GM23338 (cell line): ENCODE measurements around the gene ICA1L. TPM values are rescaled to one million over a fixed set of nuclear protein-coding genes. Genes with fewer than 3 reads are reported as not detected.

ENCODE experiments used
- ATAC-seq: fragments of 200-7000 bp; cut with Tn5 transposase; 3 replicates; pipeline ENCODE4 v1.9.1; 2020
- DNase-seq: peaks from one replicate; pipeline ENCODE4 v3.0.0-alpha.2; 2015; ENCODE audit warnings: low spot score
- H2AFZ ChIP-seq: fragments of 200-600 bp; sonication (generic); 2 replicates; pipeline ENCODE4 v1.8.0; 2016; ENCODE audit warnings: antibody characterized with exemption, mild to moderate bottlenecking, moderate library complexity
- H3F3A ChIP-seq: fragments of 200-600 bp; sonication (generic); replicated peaks from 2 replicates; pipeline ENCODE4 v1.8.0; 2017; ENCODE audit warnings: antibody characterized with exemption, mixed run types, low read depth
- H3K27ac ChIP-seq: fragments of 200-600 bp; sonication (generic); 2 replicates; pipeline ENCODE4 v1.6.1; 2016; ENCODE audit warnings: low read depth
- H3K27me3 ChIP-seq: fragments of 200-600 bp; sonication (generic); 2 replicates; pipeline ENCODE4 v1.8.0; 2016; ENCODE audit warnings: mild to moderate bottlenecking, mixed run types, moderate library complexity; ENCODE audit not compliant: insufficient read depth
- H3K36me3 ChIP-seq: fragments of 200-600 bp; sonication (generic); 2 replicates; pipeline ENCODE4 v1.8.0; 2016; ENCODE audit warnings: mild to moderate bottlenecking; ENCODE audit not compliant: insufficient read depth
- H3K4me1 ChIP-seq: fragments of 200-600 bp; sonication (generic); 2 replicates; pipeline ENCODE4 v1.8.0; 2016; ENCODE audit warnings: mild to moderate bottlenecking, moderate library complexity; ENCODE audit not compliant: insufficient read depth
- H3K4me2 ChIP-seq: fragments of 200-600 bp; sonication (generic); 2 replicates; pipeline ENCODE4 v1.7.1; 2017; ENCODE audit warnings: mixed run types
- H3K4me3 ChIP-seq: fragments of 200-600 bp; sonication (generic); 2 replicates; pipeline ENCODE4 v1.6.1; 2016; ENCODE audit warnings: mixed run types
- H3K79me2 ChIP-seq: fragments of 200-600 bp; sonication (generic); replicated peaks from 2 replicates; pipeline ENCODE4 v1.8.0; 2017; ENCODE audit warnings: mild to moderate bottlenecking; ENCODE audit not compliant: insufficient read depth
- H3K9me2 ChIP-seq: fragments of 200-600 bp; sonication (generic); 2 replicates; pipeline ENCODE4 v1.8.0; 2017; ENCODE audit not compliant: insufficient read depth
- H4K20me1 ChIP-seq: fragments of 200-600 bp; sonication (generic); replicated peaks from 2 replicates; pipeline ENCODE4 v1.8.0; 2017; ENCODE audit warnings: mild to moderate bottlenecking; ENCODE audit not compliant: insufficient read depth
- H3K27ac Mint-ChIP-seq: 2 replicates; pipeline ENCODE4 v1.8.0; 2020; ENCODE audit warnings: inconsistent platforms, mild to moderate bottlenecking, moderate library complexity, mixed read lengths
- H3K27me3 Mint-ChIP-seq: 3 replicates; pipeline ENCODE4 v1.8.0; 2022; ENCODE audit warnings: low read depth, mild to moderate bottlenecking, moderate library complexity, mixed read lengths, inconsistent platforms; ENCODE audit not compliant: insufficient read depth, poor library complexity
- H3K36me3 Mint-ChIP-seq: 3 replicates; pipeline ENCODE4 v1.8.0; 2021; ENCODE audit warnings: low read depth, mild to moderate bottlenecking, inconsistent platforms, moderate library complexity, mixed read lengths
- H3K4me1 Mint-ChIP-seq: 3 replicates; pipeline ENCODE4 v1.8.0; 2020; ENCODE audit warnings: mild to moderate bottlenecking, inconsistent platforms, mixed read lengths
- H3K4me3 Mint-ChIP-seq: 3 replicates; pipeline ENCODE4 v1.8.0; 2021; ENCODE audit warnings: moderate library complexity, mild to moderate bottlenecking, inconsistent platforms, mixed read lengths
- H3K9me3 Mint-ChIP-seq: 3 replicates; pipeline ENCODE4 v1.8.0; 2020; ENCODE audit warnings: moderate library complexity, mild to moderate bottlenecking, inconsistent platforms, mixed read lengths
- CREB1 ChIP-seq: fragments of 250-450 bp; sonication (Bioruptor Pico); IDR thresholded peaks from 2 replicates; pipeline ENCODE4 v1.5.0; 2020; ENCODE audit warnings: low read depth, mild to moderate bottlenecking, moderate library complexity
- EZH2 ChIP-seq: fragments of 200-600 bp; sonication (generic); IDR thresholded peaks from one replicate; pipeline ENCODE4 v1.8.0; 2017; ENCODE audit warnings: antibody characterized with exemption, mild to moderate bottlenecking, low read depth; ENCODE audit not compliant: unreplicated experiment
- EZH2phosphoT487 ChIP-seq: fragments of 200-600 bp; sonication (generic); IDR thresholded peaks from one replicate; pipeline ENCODE4 v1.8.1; 2018; ENCODE audit warnings: antibody characterized with exemption; ENCODE audit not compliant: unreplicated experiment
- JUNB ChIP-seq: IDR thresholded peaks from one replicate; pipeline ENCODE4 v1.6.1; 2016; ENCODE audit warnings: antibody characterized with exemption; ENCODE audit not compliant: unreplicated experiment
- NANOG ChIP-seq: IDR thresholded peaks from 2 replicates; pipeline ENCODE4 v1.6.1; 2016; ENCODE audit warnings: antibody characterized with exemption, borderline replicate concordance
- POLR2AphosphoS5 ChIP-seq: IDR thresholded peaks from 2 replicates; pipeline ENCODE4 v1.6.1; 2016; ENCODE audit warnings: antibody characterized with exemption, low read depth
- STAT1 ChIP-seq: IDR thresholded peaks from one replicate; pipeline ENCODE4 v1.6.1; 2016; ENCODE audit warnings: antibody characterized with exemption; ENCODE audit not compliant: unreplicated experiment
- ZNF114 ChIP-seq: fragments of 250-450 bp; sonication (Bioruptor Pico); IDR thresholded peaks from 2 replicates; pipeline ENCODE4 v1.5.0; 2020; ENCODE audit warnings: mild to moderate bottlenecking, moderate library complexity
- polyA plus RNA-seq: library from polyadenylated mRNA; unstranded; fragments of >200 nt; fragmentation: Nextera tagmentation; extraction: Ambion mirVana; gene quantifications from 2 replicates; pipeline ENCODE4 v1.2.1, GENCODE V29; 2016
- total RNA-seq: library from RNA; depleted of rRNA; stranded (reverse); fragments of >200 nt; shearing (Covaris generic); gene quantifications from 2 replicates; pipeline ENCODE4 v1.2.3, GENCODE V29; 2014
- TF ChIP-seq, protein P1 (sequence below): IDR thresholded peaks from 2 replicates; pipeline ENCODE4 v1.6.1; 2016; ENCODE audit warnings: antibody characterized with exemption
- TF ChIP-seq, protein P2 (sequence below), 2 experiments: fragments of 200-600 bp in 1 of 2; sonication (generic) in 1 of 2; conservative IDR thresholded peaks; 2 replicates each; pipeline versions ENCODE4 v1.5.1 to v1.6.1; 2016 to 2017; ENCODE audit warnings: antibody characterized with exemption in 2 of 2, low read depth in 2 of 2, mild to moderate bottlenecking in 2 of 2, moderate library complexity in 1 of 2

ICA1L gene
- total and polyA plus RNA-seq, 2 experiments from 2014 or later, result 1.6 to 7.2 TPM

DNA sequence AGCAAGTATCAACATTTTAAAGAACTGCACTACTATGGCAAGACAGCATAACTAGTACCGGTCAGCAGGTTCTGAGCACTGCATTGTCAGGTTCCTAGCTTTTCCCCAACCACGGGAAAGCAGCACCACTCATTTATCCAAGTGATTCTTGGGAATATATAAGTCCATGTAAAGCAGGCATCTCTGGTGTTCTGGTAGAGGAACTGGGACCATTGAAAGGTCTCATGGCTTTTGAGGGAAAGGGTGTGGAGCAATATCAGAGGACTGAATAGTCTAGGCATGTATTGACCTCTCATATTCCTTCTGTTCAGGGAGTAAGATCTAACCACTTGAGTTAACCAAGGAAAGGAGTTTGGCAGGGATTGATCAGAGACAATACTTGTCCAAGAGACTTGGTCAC is 6.1 kb upstream of the ICA1L start:
- no peak overlapping the region for H3K4me3 Mint-ChIP-seq
- no peaks in the 10 kb centered on the region for H3K4me1 Mint-ChIP-seq
- H3K27me3 Mint-ChIP-seq, result peaks cover 4% of the 10 kb centered on the region
- Histone ChIP-seq H3K9me2 (no peaks in the 10 kb centered on the region), H3K4me2 (no peak overlapping the region), H3K79me2 (no peaks in the 10 kb centered on the region), H3F3A (peaks cover 10% of the 10 kb centered on the region; the same call in 1 of the 2 replicates), H3K4me1 (no peaks in the 10 kb centered on the region), H4K20me1 (0 out of 2 replicates have a peak, but pooled peaks cover 3% of the 10 kb centered on the region), H2AFZ (no peak overlapping the region), H3K27ac (no peak overlapping the region), H3K4me3 (no peak overlapping the region), H3K27me3 (no peaks in the 10 kb centered on the region), H3K36me3 (peaks cover 33% of the 10 kb centered on the region)
- DNase-seq (no peak), ATAC-seq (no peak)
- H3K27ac Mint-ChIP-seq, result no peak overlapping the region
- H3K9me3 Mint-ChIP-seq, result no peaks in the 10 kb centered on the region
- peaks cover 28% of the 10 kb centered on the region for H3K36me3 Mint-ChIP-seq
- no peak for TF ChIP-seq EZH2

DNA sequence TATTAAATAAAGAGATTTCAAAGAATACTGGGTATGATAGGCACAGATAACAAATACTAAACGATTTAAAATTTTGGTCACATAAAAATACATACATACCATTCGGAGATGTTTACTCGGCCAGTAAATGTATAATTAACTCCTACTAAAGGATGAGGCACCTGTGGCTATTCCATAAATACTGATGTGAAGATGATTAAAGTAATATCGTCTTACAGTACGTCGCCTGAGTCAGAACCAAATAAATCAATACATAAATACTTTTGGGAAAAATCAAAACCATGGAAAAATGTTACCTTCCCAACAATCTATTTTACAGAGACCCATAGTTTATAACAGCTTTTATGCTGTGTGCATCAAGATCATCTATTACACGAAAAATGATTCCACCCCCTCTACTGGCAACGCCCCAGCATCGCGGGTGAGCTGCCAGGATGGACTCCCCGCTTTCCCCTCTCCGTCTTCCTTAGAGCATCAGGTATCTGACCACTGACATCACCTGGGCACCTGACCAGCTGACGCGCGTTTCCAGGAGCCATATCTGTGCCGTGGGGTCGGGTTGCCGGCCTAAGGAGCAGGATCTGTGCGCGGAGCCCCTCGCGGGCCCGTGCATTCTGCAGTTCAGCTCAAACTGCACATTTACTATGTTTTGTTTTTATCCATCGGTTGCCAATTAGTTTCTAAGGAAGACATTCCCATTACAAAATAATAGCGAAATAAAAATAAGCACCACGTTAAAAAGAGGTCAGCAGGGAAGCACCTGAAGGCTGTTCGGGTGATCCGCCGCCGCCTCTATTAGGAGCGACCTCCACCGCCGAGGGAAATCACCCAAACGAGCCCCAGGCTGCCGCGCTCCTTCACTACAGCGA is 901 bp downstream of the ICA1L start:
- Histone ChIP-seq H3F3A (no peaks in the 10 kb centered on the region; the same call in 1 of the 2 replicates), H4K20me1 (no peaks in the 10 kb centered on the region), H3K4me1 (no peaks in the 10 kb centered on the region), H3K4me2 (peak overlapping the region; percentile 85), H3K79me2 (no peaks in the 10 kb centered on the region), H3K27me3 (no peaks in the 10 kb centered on the region; the same call in 1 of the 2 replicates), H3K36me3 (no peaks in the 10 kb centered on the region), H3K9me2 (no peaks in the 10 kb centered on the region), H2AFZ (peak overlapping the region; percentile 39), H3K27ac (no peak overlapping the region), H3K4me3 (peak overlapping the region; percentile 83)
- Mint-ChIP-seq H3K4me1 (peaks cover 11% of the 10 kb centered on the region; the same call in 2 of the 3 replicates), H3K4me3 (peak overlapping the region; percentile 89), H3K27ac (peak overlapping the region; percentile 89; the same call in 1 of the 2 replicates), H3K36me3 (no peaks in the 10 kb centered on the region; the same call in 2 of the 3 replicates), H3K9me3 (no peaks in the 10 kb centered on the region), H3K27me3 (peaks cover 7% of the 10 kb centered on the region)
- ATAC-seq (peak; percentile 83), DNase-seq (peak; percentile 95)
- TF ChIP-seq CREB1 (CRISPR knock-in tag) (peak; percentile 79), ZNF114 (CRISPR knock-in tag) (no peak), EZH2phosphoT487 (no peak), JUNB (no peak), NANOG (no peak), STAT1 (no peak), POLR2AphosphoS5 (peak; percentile 72), EZH2 (no peak)
- TF ChIP-seq, protein P1, sequence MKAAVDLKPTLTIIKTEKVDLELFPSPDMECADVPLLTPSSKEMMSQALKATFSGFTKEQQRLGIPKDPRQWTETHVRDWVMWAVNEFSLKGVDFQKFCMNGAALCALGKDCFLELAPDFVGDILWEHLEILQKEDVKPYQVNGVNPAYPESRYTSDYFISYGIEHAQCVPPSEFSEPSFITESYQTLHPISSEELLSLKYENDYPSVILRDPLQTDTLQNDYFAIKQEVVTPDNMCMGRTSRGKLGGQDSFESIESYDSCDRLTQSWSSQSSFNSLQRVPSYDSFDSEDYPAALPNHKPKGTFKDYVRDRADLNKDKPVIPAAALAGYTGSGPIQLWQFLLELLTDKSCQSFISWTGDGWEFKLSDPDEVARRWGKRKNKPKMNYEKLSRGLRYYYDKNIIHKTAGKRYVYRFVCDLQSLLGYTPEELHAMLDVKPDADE, result no peak; the same call in 1 of the 2 replicates
- TF ChIP-seq, protein P2, sequence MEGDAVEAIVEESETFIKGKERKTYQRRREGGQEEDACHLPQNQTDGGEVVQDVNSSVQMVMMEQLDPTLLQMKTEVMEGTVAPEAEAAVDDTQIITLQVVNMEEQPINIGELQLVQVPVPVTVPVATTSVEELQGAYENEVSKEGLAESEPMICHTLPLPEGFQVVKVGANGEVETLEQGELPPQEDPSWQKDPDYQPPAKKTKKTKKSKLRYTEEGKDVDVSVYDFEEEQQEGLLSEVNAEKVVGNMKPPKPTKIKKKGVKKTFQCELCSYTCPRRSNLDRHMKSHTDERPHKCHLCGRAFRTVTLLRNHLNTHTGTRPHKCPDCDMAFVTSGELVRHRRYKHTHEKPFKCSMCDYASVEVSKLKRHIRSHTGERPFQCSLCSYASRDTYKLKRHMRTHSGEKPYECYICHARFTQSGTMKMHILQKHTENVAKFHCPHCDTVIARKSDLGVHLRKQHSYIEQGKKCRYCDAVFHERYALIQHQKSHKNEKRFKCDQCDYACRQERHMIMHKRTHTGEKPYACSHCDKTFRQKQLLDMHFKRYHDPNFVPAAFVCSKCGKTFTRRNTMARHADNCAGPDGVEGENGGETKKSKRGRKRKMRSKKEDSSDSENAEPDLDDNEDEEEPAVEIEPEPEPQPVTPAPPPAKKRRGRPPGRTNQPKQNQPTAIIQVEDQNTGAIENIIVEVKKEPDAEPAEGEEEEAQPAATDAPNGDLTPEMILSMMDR (conservative IDR thresholded peaks at IDR 0.05; ENCODE audit: low read depth in 2 of 2), result peak; percentile 61 to 63
